HEK293 (cell line): Measurements from ENCODE around the gene SLC16A1.

Source experiments
- CTCF ChIA-PET: fragments of 350-600 bp; formaldehyde crosslinking; extraction: SDS; loops from one replicate; lab custom pipeline; 2021; ENCODE audit warnings: antibody characterized with exemption; lab: Yijun Ruan, JAX
- POLR2A ChIA-PET: fragments of 300-600 bp; formaldehyde crosslinking; extraction: SDS; loops from one replicate; lab custom pipeline; 2020; ENCODE audit warnings: antibody characterized with exemption, inconsistent platforms; lab: Yijun Ruan, JAX
- H3K27ac ChIP-seq: fragments of 200-500 bp; sonication (Bioruptor generic); 2 replicates; pipeline ENCODE4 v1.5.1; 2014; ENCODE audit warnings: low read depth, low read length, control low read depth, inconsistent platforms; ENCODE audit errors: extremely low read depth
- H3K36me3 ChIP-seq, 2 experiments: fragments of 200-500 bp in 1 of 2; sonication (Bioruptor generic) in 1 of 2; 1 replicate in 1 of 2; 2 replicates in 1 of 2; pipeline ENCODE4 v1.5.1; 2014 to 2017; ENCODE audit warnings: inconsistent platforms in 2 of 2, low read length in 2 of 2; ENCODE audit not compliant: control insufficient read depth in 2 of 2, insufficient read depth in 1 of 2
- H3K4me1 ChIP-seq: fragments of 200-500 bp; sonication (Bioruptor generic); 2 replicates; pipeline ENCODE4 v1.5.1; 2014; ENCODE audit warnings: mild to moderate bottlenecking, low read length, inconsistent platforms; ENCODE audit not compliant: control insufficient read depth, insufficient read depth
- H3K4me3 ChIP-seq: 2 replicates; pipeline ENCODE4 v1.5.1; 2011; ENCODE audit warnings: low read depth, mild to moderate bottlenecking, control low read depth, low read length, moderate library complexity
- H3K9me3 ChIP-seq: fragments of 200-500 bp; sonication (Bioruptor generic); 2 replicates; pipeline ENCODE4 v1.5.1; 2014; ENCODE audit warnings: low read depth, low read length, inconsistent platforms; ENCODE audit not compliant: control insufficient read depth, insufficient read depth
- BCL11A ChIP-seq: fragments of 450-650 bp; formaldehyde crosslinking; IDR thresholded peaks from 2 replicates; pipeline ENCODE4 v1.5.1; 2016; ENCODE audit warnings: low read depth, missing biosample characterization, missing genetic modification characterization
- PRDM2 ChIP-seq: fragments of 450-650 bp; formaldehyde crosslinking; IDR thresholded peaks from 2 replicates; pipeline ENCODE4 v1.5.1; 2016; ENCODE audit warnings: missing biosample characterization, missing genetic modification characterization, borderline replicate concordance
- SCRT1 ChIP-seq: fragments of 450-650 bp; formaldehyde crosslinking; IDR thresholded peaks from 2 replicates; pipeline ENCODE4 v1.5.1; 2016; ENCODE audit warnings: missing biosample characterization, missing genetic modification characterization, borderline replicate concordance
- TCF7L2 ChIP-seq: IDR thresholded peaks from 2 replicates; pipeline ENCODE4 v1.6.1; 2011; ENCODE audit warnings: low read depth, mild to moderate bottlenecking, inconsistent platforms, low read length, moderate library complexity, borderline replicate concordance
- ZBTB10 ChIP-seq: fragments of 450-650 bp; formaldehyde crosslinking; IDR thresholded peaks from 2 replicates; pipeline ENCODE4 v1.5.1; 2016; ENCODE audit warnings: missing biosample characterization, missing genetic modification characterization
- ZFP69B ChIP-seq: fragments of 450-650 bp; formaldehyde crosslinking; IDR thresholded peaks from 2 replicates; pipeline ENCODE4 v1.5.1; 2016; ENCODE audit warnings: missing biosample characterization, missing genetic modification characterization
- ZNF16 ChIP-seq: fragments of 450-650 bp; formaldehyde crosslinking; IDR thresholded peaks from 2 replicates; pipeline ENCODE4 v1.5.1; 2016; ENCODE audit warnings: low read depth, missing biosample characterization, missing genetic modification characterization
- ZNF24 ChIP-seq: fragments of 450-650 bp; formaldehyde crosslinking; IDR thresholded peaks from 2 replicates; pipeline ENCODE4 v1.5.1; 2016; ENCODE audit warnings: missing biosample characterization, missing genetic modification characterization
- ZNF274 ChIP-seq, 2 experiments: fragments of 200-500 bp in 1 of 2; fragments of 450-650 bp in 1 of 2; sonication (Bioruptor generic) in 1 of 2; formaldehyde crosslinking in 1 of 2; IDR thresholded peaks; 2 replicates each; pipeline versions ENCODE4 v1.5.1 to v1.6.1; 2014 to 2016; ENCODE audit warnings: borderline replicate concordance in 1 of 2, inconsistent platforms in 1 of 2, low read length in 1 of 2, missing biosample characterization in 1 of 2, missing genetic modification characterization in 1 of 2
- ZNF280D ChIP-seq: fragments of 450-650 bp; formaldehyde crosslinking; IDR thresholded peaks from 2 replicates; pipeline ENCODE4 v1.5.1; 2016; ENCODE audit warnings: missing biosample characterization, missing genetic modification characterization
- ZNF335 ChIP-seq: fragments of 450-650 bp; formaldehyde crosslinking; conservative IDR thresholded peaks from 2 replicates; pipeline ENCODE4 v1.5.1; 2016; ENCODE audit warnings: missing biosample characterization, missing genetic modification characterization
- ZNF37A ChIP-seq: fragments of 450-650 bp; IDR thresholded peaks from 2 replicates; pipeline ENCODE4 v1.5.1; 2018; ENCODE audit warnings: missing biosample characterization, missing genetic modification characterization
- ZNF391 ChIP-seq: fragments of 450-650 bp; formaldehyde crosslinking; IDR thresholded peaks from 2 replicates; pipeline ENCODE4 v1.5.1; 2016; ENCODE audit warnings: low read depth, missing biosample characterization, missing genetic modification characterization, borderline replicate concordance
- ZNF394 ChIP-seq: fragments of 450-650 bp; formaldehyde crosslinking; IDR thresholded peaks from 2 replicates; pipeline ENCODE4 v1.5.1; 2016; ENCODE audit warnings: missing biosample characterization, missing genetic modification characterization, mild to moderate bottlenecking, moderate library complexity, borderline replicate concordance
- ZNF473 ChIP-seq: fragments of 450-650 bp; formaldehyde crosslinking; IDR thresholded peaks from 2 replicates; pipeline ENCODE4 v1.5.1; 2017; ENCODE audit warnings: missing biosample characterization, missing genetic modification characterization
- ZNF521 ChIP-seq: fragments of 450-650 bp; formaldehyde crosslinking; IDR thresholded peaks from 2 replicates; pipeline ENCODE4 v1.5.1; 2017; ENCODE audit warnings: missing biosample characterization, mild to moderate bottlenecking, missing genetic modification characterization
- ZNF529 ChIP-seq: fragments of 450-650 bp; formaldehyde crosslinking; IDR thresholded peaks from 2 replicates; pipeline ENCODE4 v1.5.1; 2017; ENCODE audit warnings: missing genetic modification characterization, missing biosample characterization; ENCODE audit not compliant: insufficient replicate concordance
- ZNF585B ChIP-seq: fragments of 450-650 bp; formaldehyde crosslinking; IDR thresholded peaks from 2 replicates; pipeline ENCODE4 v1.5.1; 2016; ENCODE audit warnings: missing biosample characterization, missing genetic modification characterization
- ZNF658 ChIP-seq: fragments of 450-650 bp; formaldehyde crosslinking; IDR thresholded peaks from 2 replicates; pipeline ENCODE4; 2016; ENCODE audit warnings: missing biosample characterization, missing genetic modification characterization
- ZNF704 ChIP-seq: fragments of 450-650 bp; formaldehyde crosslinking; IDR thresholded peaks from 2 replicates; pipeline ENCODE4 v1.5.1; 2016; ENCODE audit warnings: missing biosample characterization, missing genetic modification characterization
- ZNF747 ChIP-seq: fragments of 450-650 bp; formaldehyde crosslinking; IDR thresholded peaks from 2 replicates; pipeline ENCODE4 v1.5.1; 2016; ENCODE audit warnings: missing biosample characterization, missing genetic modification characterization
- ZNF776 ChIP-seq: fragments of 450-650 bp; formaldehyde crosslinking; IDR thresholded peaks from 2 replicates; pipeline ENCODE4 v1.5.0; 2017; ENCODE audit warnings: missing biosample characterization, missing genetic modification characterization, borderline replicate concordance
- ZNF785 ChIP-seq: fragments of 450-650 bp; formaldehyde crosslinking; IDR thresholded peaks from 2 replicates; pipeline ENCODE4 v1.5.1; 2016; ENCODE audit warnings: missing biosample characterization, missing genetic modification characterization

SLC16A1 gene

GRCh38 chr1:112902221-112902620 is 53.8 kb downstream of the SLC16A1 start:
- POLR2A ChIA-PET, result no interaction called here
- H3K27ac ChIP-seq, result no peak overlapping the region
- H3K4me1 ChIP-seq, result no peaks in the 10 kb centered on the region
- no peaks in the 10 kb centered on the region for H3K36me3 ChIP-seq
- TF ChIP-seq ZNF280D (tag by site-specific recombination) (no peak), ZNF658 (no peak), TCF7L2 (no peak), ZNF391 (no peak), ZNF521 (tag by site-specific recombination) (no peak), ZNF747 (tag by site-specific recombination) (no peak), ZNF473 (tag by site-specific recombination) (no peak), ZNF16 (tag by site-specific recombination) (no peak), ZFP69B (tag by site-specific recombination) (no peak), SCRT1 (tag by site-specific recombination) (no peak), ZNF335 (tag by site-specific recombination) (no peak), BCL11A (no peak), ZBTB10 (tag by site-specific recombination) (no peak)
- TF ChIP-seq, all 188 proteins: peak for 0
- no peak overlapping the region for H3K4me3 ChIP-seq
- H3K9me3 ChIP-seq, result no peaks in the 10 kb centered on the region
- CTCF ChIA-PET, result interaction anchor here (0.6 to 2.1 kb wide), 2 partner anchors 22 to 294 kb away, joined by 3 to 8 read pairs; no protein-coding TSS in a partner anchor

GRCh38 chr1:112901387-112901786 is 54.6 kb downstream of the SLC16A1 start:
- Histone ChIP-seq H3K27ac (no peak overlapping the region), H3K4me1 (no peaks in the 10 kb centered on the region), H3K9me3 (no peaks in the 10 kb centered on the region), H3K4me3 (no peak overlapping the region), H3K36me3 (no peaks in the 10 kb centered on the region)
- no peak for TF ChIP-seq ZNF585B (tag by site-specific recombination)
- no peak for TF ChIP-seq ZNF37A (tag by site-specific recombination)
- TF ChIP-seq ZNF274 (IDR thresholded peaks at IDR 0.05; ENCODE audit: low read length), result no peak
- no peak for TF ChIP-seq ZNF274 (tag by site-specific recombination; IDR thresholded peaks at IDR 0.05; ENCODE audit: borderline replicate concordance)
- no peak for TF ChIP-seq ZNF24 (tag by site-specific recombination)
- no peak for TF ChIP-seq ZNF776 (tag by site-specific recombination)
- no peak for TF ChIP-seq ZNF335 (tag by site-specific recombination)
- TF ChIP-seq PRDM2 (tag by site-specific recombination), result no peak
- TF ChIP-seq ZNF394, result no peak
- no peak for TF ChIP-seq ZNF785 (tag by site-specific recombination)
- no peak for TF ChIP-seq ZNF658
- TF ChIP-seq ZNF529 (tag by site-specific recombination), result no peak
- no peak for TF ChIP-seq ZNF704 (tag by site-specific recombination)
- ChIA-PET POLR2A (no interaction called here), CTCF (no interaction called here)
